GM19455 (cell line): ENCODE measurements around the gene SUB1.

Source experiments
- ATAC-seq: cut with Tn5 transposase; IDR thresholded peaks from one replicate; pipeline ENCODE4 v1.9.1; 2021; ENCODE audit not compliant: unreplicated experiment

The SUB1 gene

GRCh38 chr5:32638309-32638708 lies 53.0 kb downstream of the SUB1 start:
- ATAC-seq = no peak

DNA sequence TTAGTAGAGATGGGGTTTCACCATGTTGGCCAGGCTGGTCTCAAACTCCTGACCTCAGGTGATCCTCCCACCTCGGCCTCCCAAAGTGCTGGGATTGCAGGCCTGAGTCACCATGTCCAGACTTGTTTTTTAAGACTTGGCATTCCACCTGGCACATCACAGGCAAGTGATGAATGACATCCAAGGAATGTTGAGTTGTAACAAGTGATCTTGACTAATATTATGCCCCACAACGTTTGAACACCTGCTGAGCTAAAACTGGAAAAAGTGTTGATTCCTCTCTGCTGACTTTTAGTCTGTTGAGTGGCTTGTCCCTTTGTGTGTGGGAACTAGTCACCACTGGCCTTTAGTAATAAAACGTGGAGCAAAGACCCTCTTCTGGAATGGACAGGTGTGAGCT lies 54.6 kb downstream of the SUB1 start:
- ATAC-seq = no peak

DNA sequence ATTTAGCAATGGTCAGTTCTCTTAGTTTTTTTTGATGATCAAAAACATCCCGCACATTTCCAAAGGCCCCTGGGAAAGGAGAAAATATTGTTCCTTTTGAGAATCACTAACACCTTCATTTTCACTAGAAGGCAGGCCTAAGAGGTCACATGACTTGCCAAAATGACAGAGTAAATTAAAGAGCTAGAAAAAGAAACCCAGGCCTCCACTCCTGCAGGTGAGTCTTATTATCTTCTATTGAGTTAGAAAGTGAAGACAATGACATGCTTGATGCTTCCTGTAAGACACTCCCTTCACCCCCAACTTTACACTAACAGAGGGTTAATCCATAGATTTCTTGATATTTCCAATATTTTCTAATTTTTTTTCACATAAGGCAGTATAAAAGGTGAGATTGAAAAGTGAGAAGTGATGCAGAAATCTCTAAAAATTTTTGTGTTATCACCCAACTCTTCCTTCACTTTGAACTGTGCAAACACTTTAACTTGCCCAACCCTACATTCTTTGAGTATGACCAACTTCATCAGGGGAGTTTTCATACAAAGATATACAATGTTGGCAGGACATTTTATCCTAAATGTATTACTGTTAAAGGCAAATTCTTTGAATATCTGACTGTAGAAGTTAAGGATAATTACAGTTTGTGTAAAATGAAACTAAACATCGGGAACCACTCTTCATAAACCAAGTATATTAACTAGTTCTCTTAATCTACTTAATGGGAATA lies 57.1 kb downstream of the SUB1 start:
- ATAC-seq = no peak

- no peak for ATAC-seq
Observed at GRCh38 chr5:32645246-32645645, 59.9 kb downstream of the SUB1 start.

DNA sequence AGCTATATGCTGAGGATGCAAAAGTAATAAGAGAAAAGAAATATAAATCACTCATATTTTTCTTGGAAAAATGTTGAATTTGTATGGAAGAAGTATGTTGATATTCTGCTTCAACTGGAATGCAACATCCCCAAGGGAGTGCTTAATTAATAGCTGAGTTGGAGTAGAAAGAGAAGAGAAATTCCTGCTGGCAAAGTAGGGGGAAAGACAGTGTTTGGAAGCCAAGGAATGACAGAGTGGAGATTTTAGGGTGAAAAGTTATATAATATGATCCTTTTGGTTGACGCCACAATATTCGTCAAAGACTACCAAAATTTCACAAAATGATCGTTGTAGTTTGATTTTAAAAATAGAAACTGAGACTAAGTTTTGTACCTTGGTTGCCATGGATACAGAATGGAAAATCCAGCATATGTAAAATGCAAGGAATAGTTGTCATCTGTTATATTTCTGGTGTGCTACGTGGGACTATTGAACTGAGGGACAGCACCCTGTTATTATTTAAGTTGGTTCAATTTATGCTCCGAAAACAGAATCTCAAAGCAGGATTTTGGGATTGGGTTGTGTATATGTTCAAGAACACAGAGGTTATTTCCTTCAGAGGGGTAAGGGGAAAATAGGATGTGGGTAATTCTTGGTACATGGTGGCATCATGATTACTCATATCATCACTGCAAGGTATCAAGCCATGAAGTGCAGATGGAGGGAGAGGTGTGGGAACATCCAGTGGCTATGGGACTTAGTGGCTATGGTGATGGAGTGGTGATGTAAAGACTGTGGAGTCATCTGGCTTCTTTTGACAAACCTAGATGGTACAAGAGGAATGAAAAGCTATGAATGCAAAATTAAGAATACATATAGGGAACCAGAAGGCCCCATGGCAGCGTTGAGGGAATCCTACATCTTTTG lies 61.0 kb downstream of the SUB1 start:
- ATAC-seq = no peak

GRCh38 chr5:32651088-32651487 lies 65.7 kb downstream of the SUB1 start:
- ATAC-seq = no peak

GRCh38 chr5:32651638-32652037 lies 66.3 kb downstream of the SUB1 start:
- ATAC-seq = no peak
